Hindlimb muscle (tissue), 1 donor: Measurements from ENCODE around the gene DLEC1. TPM values are rescaled to one million over a fixed set of nuclear protein-coding genes. Genes with fewer than 3 reads are reported as not detected.
"Not testable (repeated sequence)": the region's sequence is repeated elsewhere in the genome, so short reads cannot be mapped to it uniquely, and the experiment has no call there.

Experiments
- DNase-seq: peaks from one replicate; pipeline ENCODE4 v3.0.0-alpha.2; 2013
- polyA plus RNA-seq: library from polyadenylated mRNA; unstranded; fragments of 120-200 nt; gene quantifications from one replicate; pipeline ENCODE4 v1.2.1, GENCODE V29; 2013; ENCODE audit not compliant: insufficient read length

The DLEC1 gene
- polyA plus RNA-seq, 1 donor = 0.28 TPM

GRCh38 chr3:38038447-38038911 is 529 bp upstream of the DLEC1 start:
- DNase-seq = no peak

GRCh38 chr3:38039899-38040261 is 872 bp downstream of the DLEC1 start:
- no peak for DNase-seq

GRCh38 chr3:38040401-38040800 is 1.4 kb downstream of the DLEC1 start:
- no peak for DNase-seq

DNA sequence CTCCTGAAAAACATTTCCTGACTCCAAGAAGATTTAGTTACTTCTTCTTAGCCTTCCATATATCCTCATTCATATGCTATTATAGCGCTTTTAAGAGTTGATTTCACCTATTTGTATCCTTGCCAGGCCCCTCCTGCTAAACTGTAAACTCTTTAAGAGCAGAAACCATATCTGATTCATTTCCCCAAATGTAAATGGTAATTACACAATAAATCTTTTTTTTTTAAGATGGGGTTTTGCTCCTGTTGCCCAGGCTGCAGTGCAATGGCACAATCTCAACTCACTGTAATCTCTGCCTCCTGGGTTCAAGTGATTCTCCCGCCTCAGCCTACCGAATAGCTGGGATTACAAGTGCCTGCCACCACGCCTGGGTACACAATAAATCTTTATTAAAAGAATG is 4.5 kb downstream of the DLEC1 start:
- no peak for DNase-seq

GRCh38 chr3:38046027-38046426 is 7.0 kb downstream of the DLEC1 start:
- no peak for DNase-seq

DNA sequence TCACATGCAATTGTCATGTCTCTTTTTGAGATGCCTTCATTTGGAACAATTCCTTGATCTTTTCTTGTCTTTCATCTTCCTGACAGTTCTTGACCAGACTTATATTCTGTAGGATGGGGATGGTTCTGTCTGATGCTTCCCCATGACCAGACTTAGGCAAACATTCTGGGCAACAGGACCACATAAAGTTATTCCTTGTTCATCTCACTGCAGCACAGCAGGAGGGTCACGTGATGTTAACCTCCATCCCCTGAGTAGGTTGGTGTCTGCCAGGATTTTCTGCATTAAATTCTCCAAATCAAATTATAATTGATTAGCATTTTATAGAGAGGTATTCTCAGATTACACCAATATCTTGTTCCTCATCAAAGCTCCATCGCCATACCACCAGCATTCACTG is 7.8 kb downstream of the DLEC1 start:
- no peak for DNase-seq

DNA sequence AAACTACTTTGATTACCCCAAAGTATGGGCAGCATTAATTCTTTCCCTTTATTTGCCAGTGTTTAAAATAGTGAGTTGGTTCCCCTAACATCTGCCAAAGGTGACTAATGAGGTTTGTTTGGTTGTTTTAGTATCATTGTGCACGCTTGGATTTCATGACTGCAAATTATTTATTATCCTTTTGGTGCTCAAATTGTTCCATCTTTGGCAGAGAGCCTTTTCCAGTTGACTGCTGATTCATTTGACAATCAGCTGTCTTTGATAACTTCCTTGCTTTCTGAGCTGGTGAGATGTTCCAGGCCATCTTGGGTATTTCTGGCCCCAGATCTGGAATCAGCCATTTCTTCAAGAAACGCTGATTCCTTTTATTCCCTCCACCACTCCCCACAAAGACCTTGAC is 8.9 kb downstream of the DLEC1 start:
- DNase-seq = no peak

DNA sequence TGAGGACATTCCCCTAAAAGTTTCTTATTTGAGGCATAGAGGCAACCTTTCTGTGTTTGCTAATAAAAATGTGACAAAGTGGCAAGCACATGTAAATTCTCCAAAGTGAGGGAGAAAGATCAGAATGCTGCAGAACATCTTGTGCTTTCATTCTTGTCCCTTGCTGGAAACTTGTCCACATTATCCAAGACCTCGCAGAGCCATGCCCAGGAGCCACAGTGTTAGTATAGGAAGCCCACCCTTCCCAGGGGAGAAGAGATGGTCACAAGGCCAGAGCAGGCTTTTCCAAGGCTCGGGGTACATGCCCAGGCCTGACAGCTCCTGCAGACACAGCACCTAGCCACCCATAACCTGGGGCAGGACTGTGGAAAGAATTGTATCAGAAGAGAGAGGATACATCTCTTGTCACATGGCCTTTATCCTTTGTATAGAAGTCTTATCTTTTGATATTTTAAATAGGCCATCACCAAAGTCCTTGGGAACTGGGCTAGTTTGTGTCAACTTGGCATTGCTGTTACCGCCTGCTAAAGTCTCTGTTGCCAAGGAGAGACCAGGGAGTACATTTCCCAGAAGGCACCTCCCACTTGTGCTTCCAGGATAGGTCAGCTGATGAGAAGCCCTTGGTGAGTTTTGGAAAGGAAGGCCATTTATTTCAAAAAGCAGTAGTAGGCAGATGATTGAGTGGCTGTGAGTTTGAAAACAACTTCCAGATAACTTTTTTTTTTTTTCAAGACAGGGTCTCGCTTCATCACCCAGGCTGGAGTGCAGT is 10.5 kb downstream of the DLEC1 start:
- DNase-seq = no peak

- no peak for DNase-seq
Measured at GRCh38 chr3:38051131-38051530, 12.1 kb downstream of the DLEC1 start.

GRCh38 chr3:38053286-38053685 is 14.3 kb downstream of the DLEC1 start:
- DNase-seq = not testable (repeated sequence)

DNA sequence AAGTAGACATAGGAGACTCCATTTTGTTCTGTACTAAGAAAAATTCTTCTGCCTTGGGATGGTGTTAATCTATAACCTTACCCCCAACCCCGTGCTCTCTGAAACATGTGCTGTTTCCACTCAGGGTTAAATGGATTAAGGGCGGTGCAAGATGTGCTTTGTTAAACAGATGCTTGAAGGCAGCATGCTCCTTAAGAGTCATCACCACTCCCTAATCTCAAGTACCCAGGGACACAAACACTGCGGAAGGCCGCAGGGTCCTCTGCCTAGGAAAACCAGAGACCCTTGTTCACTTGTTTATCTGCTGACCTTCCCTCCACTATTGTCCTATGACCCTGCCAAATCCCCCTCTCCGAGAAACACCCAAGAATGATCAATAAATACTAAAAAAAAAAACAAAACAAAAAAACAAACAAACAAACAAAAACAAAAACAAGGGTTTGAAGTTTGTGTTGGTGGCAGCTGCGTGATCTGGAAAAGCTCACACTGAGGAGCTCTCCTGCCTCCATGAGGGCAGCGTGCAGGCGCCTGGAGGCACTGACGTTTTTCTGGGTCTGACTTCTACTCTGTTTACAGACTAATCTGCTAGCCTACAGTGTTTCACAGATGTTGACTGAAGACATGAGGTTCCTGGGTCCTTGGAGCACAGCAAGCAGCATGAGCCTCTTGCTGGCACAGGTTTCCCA is 14.9 kb downstream of the DLEC1 start:
- not testable (repeated sequence) for DNase-seq

- DNase-seq = no peak
Measured at GRCh38 chr3:38054499-38055001, 15.5 kb downstream of the DLEC1 start.

DNA sequence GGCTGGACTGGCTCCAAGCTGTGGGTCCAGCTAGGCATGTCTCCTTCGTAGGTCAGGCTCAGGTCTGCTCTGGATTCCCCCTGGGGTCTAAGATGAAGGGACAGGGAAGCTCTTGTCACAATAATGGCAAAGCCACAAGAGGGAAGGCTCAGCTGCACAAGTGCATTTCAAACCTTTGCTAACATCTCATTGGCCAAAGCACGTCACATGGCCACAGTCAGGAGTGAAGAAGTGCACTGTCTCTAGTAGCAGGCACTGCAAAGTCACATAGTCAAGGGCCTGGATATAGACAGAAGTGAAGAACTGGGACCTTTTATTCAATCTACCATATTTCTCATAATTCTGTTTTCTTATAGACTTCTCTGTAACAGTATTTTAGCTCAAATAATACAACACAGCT is 20.1 kb downstream of the DLEC1 start:
- DNase-seq = no peak

GRCh38 chr3:38059591-38059990 is 20.6 kb downstream of the DLEC1 start:
- no peak for DNase-seq

- DNase-seq = no peak
Measured at GRCh38 chr3:38062809-38063208, 23.8 kb downstream of the DLEC1 start.

DNA sequence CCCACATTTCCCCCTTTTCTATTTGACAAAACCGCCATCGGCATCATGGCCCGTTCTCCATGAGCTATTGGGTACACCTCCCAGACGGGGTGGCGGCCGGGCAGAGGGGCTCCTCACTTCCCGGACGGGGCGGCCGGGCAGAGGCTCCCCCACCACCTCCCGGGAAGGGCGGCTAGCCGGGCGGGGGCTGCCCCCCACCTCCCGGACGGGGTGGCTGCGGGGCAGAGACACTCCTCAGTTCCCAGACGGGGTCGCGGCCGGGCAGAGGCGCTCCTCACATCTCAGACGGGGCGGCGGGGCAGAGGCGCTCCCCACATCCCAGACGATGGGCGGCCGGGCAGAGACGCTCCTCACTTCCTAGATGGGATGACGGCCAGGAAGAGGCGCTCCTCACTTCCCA is 25.4 kb downstream of the DLEC1 start:
- not testable (repeated sequence) for DNase-seq

- no peak for DNase-seq
Measured at GRCh38 chr3:38067508-38068233, 28.7 kb downstream of the DLEC1 start.

DNA sequence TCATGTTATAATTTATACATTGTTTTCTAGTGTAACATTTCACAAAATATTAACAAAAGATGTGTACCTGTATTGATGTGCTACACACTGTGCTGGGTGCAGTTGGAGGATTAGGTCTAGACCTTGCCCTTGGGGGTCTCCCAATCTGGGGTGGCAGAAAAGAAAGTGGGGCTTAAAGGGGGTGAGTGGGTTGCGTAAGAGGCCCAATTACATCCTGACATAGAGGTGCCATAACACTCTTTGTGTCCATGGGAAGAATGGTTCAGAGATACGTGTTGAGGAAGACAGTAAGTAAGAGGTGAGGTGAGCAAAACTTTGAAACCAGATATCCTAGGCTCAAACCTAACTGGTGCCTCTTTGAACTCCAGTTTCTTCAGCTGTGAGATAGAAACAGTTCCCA is 31.0 kb downstream of the DLEC1 start:
- no peak for DNase-seq

DNA sequence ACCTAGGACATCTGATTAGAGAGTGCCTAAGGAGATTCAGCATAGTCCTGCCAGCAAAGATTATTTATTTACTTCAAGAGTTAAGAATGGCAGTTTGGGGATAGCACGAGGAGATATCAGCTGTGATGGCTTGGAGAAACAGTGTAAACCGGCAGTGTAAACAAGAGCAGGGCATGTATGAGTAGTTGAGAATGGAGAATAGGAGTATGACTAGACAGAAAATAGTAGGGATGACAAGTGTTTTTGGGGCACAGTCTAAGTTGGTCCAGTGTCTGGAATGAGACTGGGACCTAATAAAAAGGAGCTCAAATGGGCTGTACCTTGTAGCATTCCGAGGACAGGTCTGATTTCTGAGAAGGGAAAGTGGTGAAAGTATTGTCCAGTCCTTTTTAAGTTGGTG is 38.1 kb downstream of the DLEC1 start:
- DNase-seq = not testable (repeated sequence)

DNA sequence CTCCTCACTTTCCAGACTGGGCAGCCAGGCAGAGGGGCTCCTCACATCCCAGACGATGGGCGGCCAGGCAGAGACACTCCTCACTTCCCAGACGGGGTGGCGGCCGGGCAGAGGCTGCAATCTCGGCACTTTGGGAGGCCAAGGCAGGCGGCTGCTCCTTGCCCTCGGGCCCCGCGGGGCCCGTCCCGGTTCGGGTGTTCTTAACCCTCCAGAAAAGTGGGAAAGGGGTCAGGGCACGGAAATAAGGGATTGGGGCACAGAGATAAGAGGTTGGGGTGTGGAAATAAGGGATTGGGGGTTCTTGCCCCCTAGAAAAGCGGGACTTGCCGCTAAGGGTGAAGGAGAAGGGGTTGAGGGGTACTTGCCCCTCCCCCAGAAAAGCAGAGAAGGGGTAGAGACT is 43.3 kb downstream of the DLEC1 start:
- not testable (repeated sequence) for DNase-seq

- not testable (repeated sequence) for DNase-seq
Measured at GRCh38 chr3:38083254-38083653, 44.2 kb downstream of the DLEC1 start.

DNA sequence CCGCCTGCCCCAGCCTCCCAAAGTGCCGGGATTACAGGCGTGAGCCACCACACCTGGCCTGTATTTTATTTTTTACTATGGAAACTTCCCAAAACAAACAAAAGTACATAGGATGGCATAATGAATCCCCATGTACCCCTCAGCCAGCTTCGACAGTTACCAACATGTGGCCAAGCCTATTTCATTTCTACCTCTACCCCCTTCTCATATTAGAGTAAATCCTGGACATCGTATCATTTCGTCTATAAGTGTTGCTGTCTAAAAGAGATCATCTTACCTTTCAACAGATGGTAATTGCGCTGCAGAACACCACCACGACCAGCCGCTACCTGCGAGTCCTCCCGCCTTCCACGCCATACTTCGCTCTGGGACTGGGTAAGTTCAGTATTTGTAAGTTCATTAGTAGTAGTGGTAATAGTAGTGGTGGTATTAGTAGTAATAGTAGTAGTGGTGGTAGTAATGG is 44.9 kb downstream of the DLEC1 start:
- no peak for DNase-seq
